Occipital lobe (tissue), 2 donors: ENCODE data around the gene PFKL. TPM values are rescaled to one million over a fixed set of nuclear protein-coding genes. Genes with fewer than 3 reads are reported as not detected.

Experiments used
- DNase-seq: peaks from one replicate; lab custom pipeline; 2025; lab: John Stamatoyannopoulos, UW
- total RNA-seq: library from RNA; depleted of rRNA; stranded (reverse); fragments of >200 nt; gene quantifications from one replicate; pipeline ENCODE4 v1.2.3, GENCODE V29; 2014

PFKL gene
- total RNA-seq, 1 donor from 2014 or later, result 107 TPM

DNA sequence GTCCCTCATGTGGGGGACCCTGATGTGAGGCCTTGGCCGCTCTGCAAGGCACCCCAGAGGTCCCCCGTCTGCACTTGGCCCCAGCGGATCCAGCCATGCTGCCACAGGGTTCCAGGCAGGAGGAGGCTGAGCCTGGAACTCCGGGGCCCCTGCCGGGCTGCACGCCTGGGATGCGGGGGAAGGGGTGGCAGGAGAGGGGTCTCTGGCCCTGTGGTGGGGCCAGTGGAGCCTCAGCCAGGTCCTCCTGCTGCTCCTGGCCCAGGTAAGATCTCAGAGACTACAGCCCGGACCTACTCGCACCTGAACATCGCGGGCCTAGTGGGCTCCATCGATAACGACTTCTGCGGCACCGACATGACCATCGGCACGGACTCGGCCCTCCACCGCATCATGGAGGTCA is 12.9 kb downstream of the PFKL start:
- DNase-seq, result no peak

DNA sequence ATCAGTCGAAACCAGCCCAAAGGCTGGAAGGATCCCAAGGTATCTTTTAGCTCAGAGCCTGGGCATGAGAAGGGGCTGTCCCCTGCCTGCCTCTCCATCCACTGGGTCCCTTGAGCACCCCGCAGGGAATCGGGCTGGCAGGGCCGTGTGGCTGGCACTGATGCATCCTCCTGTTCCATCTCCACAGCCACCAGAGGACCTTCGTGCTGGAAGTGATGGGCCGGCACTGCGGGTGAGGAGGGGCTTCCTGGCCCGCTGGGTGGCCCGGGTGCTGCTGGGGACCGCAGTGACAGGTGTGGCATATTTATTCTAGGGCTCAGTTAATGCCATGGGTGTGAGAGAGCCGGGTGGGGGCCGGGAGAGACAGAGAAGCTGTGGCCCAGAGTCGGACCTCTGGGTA is 13.6 kb downstream of the PFKL start:
- DNase-seq, result no peak

DNA sequence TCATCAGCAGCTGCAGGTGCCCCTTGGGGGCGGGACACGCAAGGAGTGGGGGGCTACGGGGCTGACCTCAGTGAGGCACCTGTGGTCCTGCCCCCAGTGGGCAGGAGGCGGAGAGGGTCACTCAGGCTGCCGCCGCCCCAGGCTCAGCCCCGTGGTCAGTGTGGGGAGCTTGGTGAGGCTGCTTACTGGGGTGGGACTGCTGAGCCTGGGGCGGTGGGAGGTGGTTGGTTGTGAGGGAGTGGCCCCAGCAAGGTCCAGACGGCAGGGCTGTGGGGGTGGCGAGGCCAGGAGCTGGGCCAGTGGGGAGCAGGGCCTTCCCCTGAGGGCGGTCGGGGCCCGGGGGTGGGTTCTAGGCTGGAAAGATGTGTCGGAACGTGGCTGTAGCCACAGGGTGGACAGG is 14.3 kb downstream of the PFKL start:
- DNase-seq, result no peak

DNA sequence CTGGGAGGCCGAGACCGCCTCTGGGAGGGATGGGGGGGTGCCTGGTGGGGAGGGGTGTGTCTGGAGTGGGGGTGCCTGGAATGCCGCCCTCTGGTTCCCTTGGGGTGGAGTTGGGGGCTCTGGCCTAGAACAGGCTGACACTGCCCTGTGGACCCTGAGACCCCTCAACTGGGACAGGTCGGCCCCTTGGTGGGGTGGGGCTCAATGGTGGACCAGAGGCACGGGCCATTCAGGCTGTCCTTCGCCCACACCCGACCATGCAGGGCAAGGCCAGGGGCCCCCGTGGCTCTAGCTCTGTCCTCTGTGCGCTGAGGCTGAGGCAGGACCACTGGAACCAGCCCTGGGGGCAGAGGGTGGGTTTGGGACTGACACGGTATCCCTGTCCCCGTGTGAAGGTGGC is 14.7 kb downstream of the PFKL start:
- no peak for DNase-seq

DNA sequence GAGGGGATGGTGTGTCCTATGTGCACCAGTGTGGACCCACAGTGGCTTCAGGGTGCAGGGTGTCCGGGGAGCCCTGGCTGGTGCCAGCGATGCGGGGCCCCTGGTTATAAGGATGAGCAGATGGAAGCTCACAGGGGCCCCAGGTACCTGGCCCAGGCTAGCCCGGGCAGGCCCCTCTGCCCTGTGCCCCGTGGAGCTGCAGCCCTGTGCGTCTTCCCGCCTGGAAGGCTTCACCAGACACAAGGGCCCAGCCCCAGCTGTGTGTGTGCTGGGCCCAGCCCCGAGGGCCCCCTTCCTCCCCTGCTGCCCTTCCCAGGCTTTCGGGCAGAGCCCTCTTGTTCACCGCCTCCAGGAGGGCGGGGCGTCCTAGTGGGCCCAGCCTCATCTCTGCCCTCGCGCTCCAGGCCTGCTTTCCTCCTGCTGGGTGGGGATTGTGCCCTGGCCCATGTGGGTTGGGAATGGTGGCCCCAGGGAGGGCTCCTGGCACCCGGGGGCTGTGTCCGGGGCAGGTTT is 15.9 kb downstream of the PFKL start:
- DNase-seq, result no peak

DNA sequence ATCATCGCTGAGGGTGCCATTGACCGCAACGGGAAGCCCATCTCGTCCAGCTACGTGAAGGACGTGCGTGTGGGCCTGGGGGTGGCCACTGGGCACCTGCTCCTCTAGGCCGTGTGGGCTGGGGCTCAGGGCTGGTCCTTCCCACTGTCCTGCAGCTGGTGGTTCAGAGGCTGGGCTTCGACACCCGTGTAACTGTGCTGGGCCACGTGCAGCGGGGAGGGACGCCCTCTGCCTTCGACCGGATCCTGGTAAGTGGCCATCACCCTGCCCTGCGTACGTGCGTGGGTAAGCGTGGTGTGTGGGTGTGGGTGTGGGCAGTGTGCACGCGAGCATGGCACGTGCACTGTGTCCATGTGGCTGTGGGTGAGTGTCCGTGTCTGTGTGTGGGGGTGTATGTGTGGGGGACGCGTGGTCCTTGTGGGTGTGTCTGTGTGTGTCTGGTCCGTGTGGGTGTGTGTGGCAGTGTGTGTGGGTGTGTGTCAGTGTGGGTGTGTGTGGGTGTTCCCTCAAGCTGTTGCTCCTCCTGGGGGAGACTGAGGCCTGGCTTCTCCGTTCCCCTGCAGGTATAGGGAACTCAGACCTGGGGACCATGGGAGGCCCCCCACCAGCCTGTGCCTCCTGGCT is 16.5 kb downstream of the PFKL start:
- no peak for DNase-seq

DNA sequence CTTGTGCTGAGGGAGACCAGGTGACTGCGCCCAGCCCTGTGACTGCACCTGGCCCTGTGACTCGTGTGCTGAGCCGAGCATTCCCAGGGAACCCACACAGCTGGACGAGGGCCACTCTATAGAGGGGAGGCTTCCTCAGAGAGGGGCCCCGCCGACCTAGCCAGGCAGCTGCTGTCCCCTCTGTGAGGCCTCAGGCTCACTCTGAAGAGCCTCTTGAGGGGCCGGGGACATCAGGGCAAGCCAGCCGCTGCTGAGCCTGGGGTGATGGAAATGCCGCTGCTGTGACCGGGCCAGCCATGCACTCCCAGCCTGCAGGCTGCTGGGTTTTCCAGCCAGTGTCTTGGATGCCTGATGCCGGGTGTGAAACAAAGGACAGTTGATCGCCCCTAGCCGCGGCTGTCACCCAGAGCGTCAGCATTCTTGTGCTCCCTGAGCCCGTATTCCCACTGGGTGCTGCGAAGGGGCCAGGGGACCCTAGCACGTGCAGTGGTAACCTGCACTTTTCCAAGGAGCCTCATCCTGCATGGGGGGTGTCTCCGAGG is 17.5 kb downstream of the PFKL start:
- no peak for DNase-seq

DNA sequence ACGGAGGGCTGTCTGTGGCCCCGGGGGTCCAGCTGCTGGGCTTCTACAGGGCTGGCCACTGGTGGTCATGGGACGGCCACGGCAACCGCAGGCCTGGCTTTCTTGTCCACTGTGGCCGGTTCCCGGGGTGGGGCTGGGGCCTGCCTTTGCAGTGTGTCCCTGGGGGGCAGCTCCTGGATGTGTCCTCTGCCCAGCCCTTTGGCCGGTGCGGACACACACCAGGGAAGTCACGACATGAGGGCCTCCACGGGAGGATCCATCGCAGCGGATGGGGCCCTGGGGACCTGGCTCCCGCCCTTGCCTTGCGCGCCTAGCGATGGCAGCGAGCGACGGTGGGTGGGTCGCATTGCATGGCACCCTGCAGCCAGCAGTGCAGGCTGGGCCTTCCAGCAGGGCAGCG is 18.0 kb downstream of the PFKL start:
- DNase-seq, result no peak

DNA sequence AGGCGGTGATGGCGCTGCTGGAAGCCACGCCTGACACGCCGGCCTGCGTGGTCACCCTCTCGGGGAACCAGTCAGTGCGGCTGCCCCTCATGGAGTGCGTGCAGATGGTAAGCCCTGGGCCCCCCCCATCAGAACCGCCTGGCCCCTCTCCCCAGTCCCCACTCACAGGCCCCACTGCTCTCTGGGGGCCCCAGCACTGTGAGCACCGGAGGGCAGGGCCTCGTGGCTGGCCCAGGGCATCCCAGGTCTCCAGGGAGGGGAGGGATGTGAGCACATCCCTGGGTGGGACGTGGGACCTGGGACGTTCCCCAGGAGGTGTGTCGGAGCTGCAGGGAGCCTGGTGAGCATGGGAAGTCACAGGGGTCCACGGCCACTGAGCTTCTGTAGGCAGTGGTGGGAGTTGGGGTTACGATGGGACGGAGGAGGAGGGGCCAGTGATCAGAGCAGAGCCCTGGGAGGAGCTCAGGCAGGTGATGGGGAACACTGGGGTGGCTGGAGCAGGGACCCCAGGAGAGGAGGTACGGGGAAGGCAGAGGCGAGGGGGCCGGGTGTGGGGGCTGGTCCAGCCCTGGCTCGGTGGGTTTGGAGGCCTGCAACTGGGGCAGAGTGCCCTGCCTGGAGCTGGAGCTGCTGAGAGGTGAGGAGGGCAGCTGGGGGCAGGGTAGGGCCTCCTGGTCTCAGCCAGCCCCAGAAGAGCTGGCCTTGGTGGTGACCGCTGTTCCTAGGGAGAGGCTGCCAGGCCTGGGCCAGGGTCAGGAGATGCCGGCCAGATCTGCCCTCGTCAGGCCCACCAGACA is 18.8 kb downstream of the PFKL start:
- DNase-seq, result no peak

DNA sequence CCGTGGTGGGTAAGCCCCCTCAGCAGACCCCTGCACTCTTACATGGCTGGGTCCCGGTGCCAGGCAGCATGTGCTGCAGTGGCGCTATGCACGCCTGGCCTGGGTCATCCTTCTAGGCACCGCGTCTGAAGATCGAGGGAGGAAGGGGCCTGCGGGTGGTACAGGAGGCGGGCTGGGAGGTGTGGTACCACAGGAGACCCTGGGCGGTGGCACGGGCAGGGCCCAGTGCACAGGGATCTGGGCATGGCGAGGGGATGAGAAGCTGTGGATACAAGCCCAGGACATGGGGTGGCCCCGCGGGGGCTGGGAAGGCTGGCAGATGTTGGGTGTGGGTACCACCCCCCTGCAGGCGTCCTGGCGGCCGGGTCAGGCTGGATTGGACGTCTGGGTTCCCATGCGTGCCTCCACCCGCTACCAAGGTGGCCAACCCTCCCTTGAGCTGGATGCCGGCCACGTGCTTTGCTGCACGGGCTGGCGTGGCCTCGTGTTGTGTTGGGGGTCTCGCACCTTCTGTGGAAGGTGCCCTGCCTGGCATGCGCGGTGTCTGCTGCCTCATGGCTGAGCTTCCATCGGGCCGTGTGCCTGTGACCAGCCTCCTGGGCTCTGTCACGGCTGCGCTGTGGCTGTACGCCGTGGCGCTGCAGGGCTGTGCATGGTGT is 19.7 kb downstream of the PFKL start:
- DNase-seq, result no peak

DNA sequence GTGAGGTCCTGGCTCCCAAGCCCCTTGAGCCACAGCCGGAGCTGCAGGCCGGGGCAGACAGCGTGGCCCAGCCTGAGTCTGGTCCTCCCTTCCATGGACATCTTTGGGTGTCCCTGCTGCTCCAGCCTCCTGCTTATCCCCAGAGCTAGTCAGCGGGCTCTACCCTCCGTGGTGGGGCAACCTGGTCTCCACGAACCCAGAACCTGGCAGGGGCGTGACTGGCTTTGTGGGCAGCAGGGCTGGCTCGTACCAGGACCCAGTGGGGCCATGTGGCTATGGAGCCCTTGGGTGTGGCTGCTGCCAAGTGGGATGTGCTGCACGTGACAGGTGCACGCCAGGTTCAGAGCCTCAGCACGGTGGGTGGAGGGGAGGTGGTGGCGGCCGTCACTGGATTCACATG is 21.0 kb downstream of the PFKL start:
- no peak for DNase-seq

DNA sequence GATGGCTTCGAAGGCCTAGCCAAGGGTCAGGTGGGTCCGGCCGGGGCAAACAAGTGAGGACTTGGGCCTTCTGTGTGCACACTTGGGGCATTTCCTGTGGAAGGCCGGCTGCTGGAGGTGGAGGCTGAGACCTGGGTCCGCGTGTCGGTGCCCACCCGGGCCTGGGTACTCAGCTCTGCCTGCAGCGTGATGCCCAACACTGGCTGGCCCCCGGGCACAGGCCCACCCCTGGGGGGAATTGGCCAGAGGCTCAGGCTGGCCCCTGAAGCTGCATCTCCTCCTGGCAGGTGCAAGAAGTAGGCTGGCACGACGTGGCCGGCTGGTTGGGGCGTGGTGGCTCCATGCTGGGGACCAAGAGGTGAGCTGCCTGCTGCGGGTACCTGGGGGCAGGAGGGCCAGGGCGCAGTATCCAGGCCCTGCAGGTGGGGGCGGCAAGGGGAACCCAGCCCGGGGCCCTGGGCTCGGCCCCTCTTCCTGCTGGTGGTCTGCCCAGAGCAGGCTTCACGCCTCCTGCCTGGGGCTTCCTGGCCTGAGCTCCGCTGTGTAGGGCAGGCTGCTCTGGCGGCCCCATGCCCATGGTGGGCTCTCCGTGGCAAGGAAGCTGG is 22.1 kb downstream of the PFKL start:
- no peak for DNase-seq

DNA sequence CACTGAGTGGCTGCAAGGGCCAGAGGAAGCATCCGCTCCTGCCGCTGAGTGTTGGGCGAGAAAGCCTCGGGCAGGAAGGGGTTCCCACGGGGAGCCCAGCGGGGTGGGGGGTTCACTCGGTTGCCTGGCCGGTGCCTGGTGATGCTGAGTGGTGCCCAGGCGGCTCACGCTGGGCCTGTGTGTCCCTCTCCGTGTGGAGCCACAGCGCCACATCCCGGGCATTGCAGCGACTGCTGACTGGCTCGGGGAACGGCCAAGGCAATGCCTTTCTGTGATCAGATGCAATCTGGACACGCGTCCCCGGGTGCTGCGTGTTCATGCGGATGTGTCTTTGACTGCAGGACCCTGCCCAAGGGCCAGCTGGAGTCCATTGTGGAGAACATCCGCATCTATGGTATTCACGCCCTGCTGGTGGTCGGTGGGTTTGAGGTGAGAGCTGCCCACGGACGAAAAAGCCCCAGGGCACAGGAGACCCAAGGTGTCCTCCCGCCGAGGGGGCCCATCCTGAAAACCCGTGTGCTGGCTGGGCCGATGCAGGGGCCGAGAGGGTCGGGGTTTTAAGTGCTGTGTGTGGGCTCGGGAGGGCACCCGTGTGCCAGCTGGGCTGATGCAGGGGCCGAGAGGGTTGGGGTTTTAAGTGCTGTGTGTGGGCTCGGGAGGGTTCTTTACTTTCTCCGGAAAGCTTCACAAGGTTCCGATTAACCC is 22.9 kb downstream of the PFKL start:
- DNase-seq, result no peak

DNA sequence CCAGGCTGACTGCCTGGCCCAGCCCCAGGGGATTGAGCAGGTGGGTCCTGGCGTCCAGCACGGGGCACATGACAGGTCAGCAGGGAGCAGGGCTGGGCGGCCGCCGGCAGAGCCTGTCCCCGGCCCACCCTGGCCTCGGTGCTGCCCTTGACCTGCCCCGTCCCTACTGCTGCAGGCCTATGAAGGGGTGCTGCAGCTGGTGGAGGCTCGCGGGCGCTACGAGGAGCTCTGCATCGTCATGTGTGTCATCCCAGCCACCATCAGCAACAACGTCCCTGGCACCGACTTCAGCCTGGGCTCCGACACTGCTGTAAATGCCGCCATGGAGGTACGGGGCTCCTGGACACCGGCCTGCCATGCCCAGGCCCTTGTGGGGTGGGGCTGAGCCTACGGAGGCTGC is 23.7 kb downstream of the PFKL start:
- no peak for DNase-seq

DNA sequence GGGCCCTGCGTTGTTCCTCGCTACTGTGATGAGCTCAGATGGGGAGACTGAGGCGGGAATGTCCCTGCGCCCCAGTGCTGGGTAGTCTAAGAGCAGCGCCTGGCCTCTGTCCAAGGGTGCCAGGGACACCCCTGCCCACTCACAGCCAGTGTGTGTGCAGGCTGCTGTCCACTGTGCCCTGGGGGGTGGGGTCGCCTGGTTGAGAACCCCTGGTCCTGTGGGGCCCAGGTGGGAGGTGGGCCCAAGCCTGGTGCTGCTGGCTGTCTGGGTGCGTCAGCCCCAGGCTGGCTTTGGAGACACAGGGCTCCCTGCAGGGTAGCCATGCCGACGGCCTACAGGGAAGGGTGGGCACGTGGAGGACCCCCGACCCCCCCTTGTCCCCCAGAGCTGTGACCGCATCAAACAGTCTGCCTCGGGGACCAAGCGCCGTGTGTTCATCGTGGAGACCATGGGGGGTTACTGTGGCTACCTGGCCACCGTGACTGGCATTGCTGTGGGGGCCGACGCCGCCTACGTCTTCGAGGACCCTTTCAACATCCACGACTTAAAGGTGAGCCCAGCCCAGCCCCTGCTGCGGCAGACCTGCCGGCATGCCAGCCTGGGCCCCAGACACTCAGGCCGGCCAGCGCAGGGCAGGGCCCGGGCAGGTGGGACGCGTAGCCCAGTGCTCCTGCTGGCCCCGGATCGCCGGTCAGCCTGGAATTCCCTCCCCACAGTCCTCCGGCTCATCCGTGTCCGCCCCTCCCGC is 24.4 kb downstream of the PFKL start:
- DNase-seq, result no peak

DNA sequence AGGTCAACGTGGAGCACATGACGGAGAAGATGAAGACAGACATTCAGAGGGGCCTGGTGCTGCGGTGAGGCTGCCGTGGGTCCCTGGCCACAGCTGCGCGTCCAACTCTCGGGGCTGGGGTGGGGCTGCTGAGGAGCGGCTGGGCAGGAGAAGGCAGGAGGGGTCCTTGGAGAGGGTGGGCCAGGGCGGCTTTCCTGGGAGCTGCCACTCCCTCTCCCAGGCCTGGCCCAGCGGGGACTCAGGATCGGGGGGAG is 24.9 kb downstream of the PFKL start:
- no peak for DNase-seq

DNA sequence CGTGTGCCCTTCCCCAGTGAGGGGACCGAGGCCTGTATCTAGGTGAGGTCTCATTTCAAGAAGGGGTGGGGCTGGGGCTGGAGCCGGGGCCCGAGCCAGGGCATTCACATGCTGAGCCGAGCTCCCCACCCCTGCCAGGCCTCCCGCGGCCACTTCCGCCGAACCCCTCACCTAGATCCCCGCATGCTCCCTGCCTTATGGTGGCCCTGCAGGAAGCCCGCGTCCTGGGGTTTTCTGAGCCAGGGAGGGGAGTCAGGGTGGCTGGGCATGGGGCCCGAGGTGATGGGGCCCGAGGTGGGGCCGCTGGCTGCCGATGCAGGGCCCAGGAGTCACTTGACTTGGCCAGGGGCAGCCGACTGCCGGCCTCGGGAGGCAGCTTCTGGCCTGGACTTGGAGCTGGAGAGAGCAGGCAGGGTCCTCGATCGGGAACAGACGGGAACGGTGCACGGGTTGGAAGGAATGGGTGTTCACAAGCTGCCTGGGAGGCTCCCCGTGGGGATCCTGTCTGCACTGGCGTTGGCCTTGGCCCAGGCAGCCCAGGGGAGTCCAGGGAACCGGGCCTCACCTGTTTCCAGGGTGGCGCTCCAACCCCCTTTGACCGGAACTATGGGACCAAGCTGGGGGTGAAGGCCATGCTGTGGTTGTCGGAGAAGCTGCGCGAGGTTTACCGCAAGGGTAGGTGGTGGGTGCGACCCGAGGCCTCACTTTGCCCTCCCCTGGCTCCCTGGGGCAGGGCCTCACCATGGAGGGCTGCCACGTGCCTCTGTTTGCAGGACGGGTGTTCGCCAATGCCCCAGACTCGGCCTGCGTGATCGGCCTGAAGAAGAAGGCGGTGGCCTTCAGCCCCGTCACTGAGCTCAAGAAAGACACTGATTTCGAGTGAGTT is 25.8 kb downstream of the PFKL start:
- DNase-seq, result no peak

DNA sequence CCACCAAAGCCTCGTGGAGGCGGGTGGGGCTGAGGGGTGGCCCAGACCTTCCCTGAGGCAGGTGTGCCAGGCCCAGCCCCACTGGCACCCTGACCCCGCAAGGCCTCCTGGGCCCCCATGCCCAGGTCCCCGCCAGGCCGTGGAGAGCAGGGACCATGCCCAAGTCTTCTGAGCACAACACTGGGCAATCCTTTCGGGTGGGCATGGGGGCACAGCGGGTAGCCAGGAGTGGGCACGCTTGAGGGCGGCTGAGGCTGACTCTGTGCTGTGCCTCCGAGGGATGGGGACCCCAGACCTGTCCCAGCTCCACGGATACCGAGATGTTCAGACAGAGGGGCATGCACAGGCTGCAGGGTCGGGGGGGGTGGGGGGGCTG is 26.4 kb downstream of the PFKL start:
- no peak for DNase-seq

DNA sequence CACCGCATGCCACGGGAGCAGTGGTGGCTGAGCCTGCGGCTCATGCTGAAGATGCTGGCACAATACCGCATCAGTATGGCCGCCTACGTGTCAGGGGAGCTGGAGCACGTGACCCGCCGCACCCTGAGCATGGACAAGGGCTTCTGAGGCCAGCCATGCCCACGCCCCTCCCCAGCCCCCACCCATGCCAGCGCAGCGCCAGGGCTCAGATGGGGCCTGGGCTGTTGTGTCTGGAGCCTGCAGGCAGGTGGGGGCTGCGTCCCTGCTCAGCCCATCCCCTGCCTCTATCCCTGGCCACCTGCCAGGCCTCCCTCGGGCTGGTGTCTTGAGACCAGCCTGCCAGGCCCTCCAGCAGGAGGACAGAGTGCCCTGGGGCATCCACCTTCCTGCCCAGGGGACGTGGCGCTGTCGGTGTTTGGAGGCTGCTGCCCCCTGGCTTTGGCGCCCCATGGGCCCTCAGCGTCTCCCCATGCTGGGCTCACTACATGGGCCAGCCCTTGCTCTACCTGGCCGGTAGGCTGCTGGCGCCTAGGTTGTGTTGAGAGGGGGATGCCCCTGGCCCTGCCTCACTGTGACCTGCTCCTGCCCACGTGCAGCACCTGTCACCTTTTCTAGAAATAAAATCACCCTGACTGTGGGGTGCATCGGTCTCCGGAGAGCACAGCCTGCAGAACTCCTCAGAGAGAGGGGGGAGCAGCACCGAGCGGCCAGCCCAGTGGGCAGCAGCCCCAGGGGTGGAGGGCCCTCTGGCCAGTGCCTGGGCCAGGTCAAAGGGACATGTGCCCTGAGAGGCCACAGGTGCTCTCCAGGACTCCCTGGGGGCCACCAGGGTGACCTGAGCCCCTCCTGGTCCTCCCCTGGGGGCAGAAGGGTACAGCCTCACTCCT is 27.1 kb downstream of the PFKL start:
- DNase-seq, result no peak
